IMR-90 (cell line): ENCODE measurements around the gene C9orf57. TPM values are rescaled to one million over a fixed set of nuclear protein-coding genes. Genes with fewer than 3 reads are reported as not detected.

Experiments
- ATAC-seq: fragments of 200-7000 bp; cut with Tn5 transposase; 2 replicates; pipeline ENCODE4 v1.9.1; 2020; ENCODE audit warnings: low read depth, mild to moderate bottlenecking, moderate library complexity
- BruUV-seq: library from RNA; stranded (reverse); fragments of 400-500 nt; replicated peaks from 2 replicates; lab custom pipeline; 2021; lab: Mats Ljungman, UMichigan
- CTCF ChIA-PET: fragments of 300-600 bp; formaldehyde crosslinking; extraction: SDS; loops from one replicate; lab custom pipeline; 2021; ENCODE audit warnings: antibody characterized with exemption; lab: Yijun Ruan, JAX
- POLR2A ChIA-PET: fragments of 300-600 bp; sonication (Branson Sonifier 250); formaldehyde crosslinking; loops from one replicate; lab custom pipeline; 2022; ENCODE audit warnings: antibody characterized with exemption; ENCODE audit not compliant: unreplicated experiment; lab: Charles Lee
- DNase-seq: peaks from one replicate; pipeline ENCODE4 v3.0.0; 2013
- H2AFZ ChIP-seq: replicated peaks from 2 replicates; pipeline ENCODE3; 2013; ENCODE audit warnings: low read length, mild to moderate bottlenecking; ENCODE audit not compliant: poor library complexity
- H2AK5ac ChIP-seq: 2 replicates; pipeline ENCODE4 v1.6.1; 2013; ENCODE audit warnings: low read depth, low read length, inconsistent platforms
- H2AK9ac ChIP-seq: replicated peaks from 2 replicates; pipeline ENCODE3; 2013; ENCODE audit warnings: mild to moderate bottlenecking, low read depth, low read length, moderate library complexity; ENCODE audit not compliant: poor library complexity
- H2BK120ac ChIP-seq: 2 replicates; pipeline ENCODE4 v1.6.1; 2013; ENCODE audit warnings: low read depth, low read length, inconsistent platforms
- H2BK15ac ChIP-seq: 3 replicates; pipeline ENCODE4 v1.6.1; 2013; ENCODE audit warnings: low read depth, low read length, inconsistent platforms
- H2BK20ac ChIP-seq: 2 replicates; pipeline ENCODE4 v1.6.1; 2013; ENCODE audit warnings: low read depth, mild to moderate bottlenecking, inconsistent platforms, low read length, moderate library complexity
- H2BK5ac ChIP-seq: 2 replicates; pipeline ENCODE4 v1.6.1; 2013; ENCODE audit warnings: mild to moderate bottlenecking, low read depth, low read length, inconsistent platforms; ENCODE audit not compliant: poor library complexity, severe bottlenecking
- H3K14ac ChIP-seq: replicated peaks from 2 replicates; pipeline ENCODE4 v1.6.1; 2013; ENCODE audit warnings: low read depth, low read length, inconsistent platforms
- H3K18ac ChIP-seq: 2 replicates; pipeline ENCODE4 v1.6.1; 2013; ENCODE audit warnings: low read depth, low read length, control low read depth
- H3K23ac ChIP-seq: 2 replicates; pipeline ENCODE4 v1.6.1; 2013; ENCODE audit warnings: low read depth, low read length, inconsistent platforms
- H3K27ac ChIP-seq: 2 replicates; pipeline ENCODE4 v1.5.1; 2013; ENCODE audit warnings: mild to moderate bottlenecking, control low read depth, low read length; ENCODE audit not compliant: insufficient read depth
- H3K27me3 ChIP-seq: 2 replicates; pipeline ENCODE4 v1.6.1; 2013; ENCODE audit warnings: low read length; ENCODE audit not compliant: control insufficient read depth, insufficient read depth
- H3K36me3 ChIP-seq: 2 replicates; pipeline ENCODE4 v1.6.1; 2013; ENCODE audit warnings: low read length, mixed read lengths; ENCODE audit not compliant: control insufficient read depth, insufficient read depth
- H3K4ac ChIP-seq: 2 replicates; pipeline ENCODE4 v1.6.1; 2013; ENCODE audit warnings: low read depth, low read length, inconsistent platforms
- H3K4me1 ChIP-seq: 2 replicates; pipeline ENCODE4 v1.6.1; 2013; ENCODE audit warnings: low read length, mixed read lengths; ENCODE audit not compliant: control insufficient read depth, insufficient read depth
- H3K4me2 ChIP-seq: 2 replicates; pipeline ENCODE4 v1.6.1; 2013; ENCODE audit warnings: low read depth, mild to moderate bottlenecking, control low read depth, low read length, moderate library complexity
- H3K4me3 ChIP-seq: 2 replicates; pipeline ENCODE4 v1.5.1; 2013; ENCODE audit warnings: low read depth, mild to moderate bottlenecking, control low read depth, low read length, moderate library complexity; ENCODE audit not compliant: insufficient read depth
- H3K56ac ChIP-seq: 2 replicates; pipeline ENCODE4 v1.6.1; 2013; ENCODE audit warnings: low read length, inconsistent platforms; ENCODE audit not compliant: insufficient read depth; ENCODE audit errors: extremely low read depth
- H3K79me1 ChIP-seq, 2 experiments: 2 replicates each; pipeline ENCODE4 v1.6.1; 2013; ENCODE audit warnings: low read length in 2 of 2, inconsistent platforms in 1 of 2, low read depth in 1 of 2
- H3K9ac ChIP-seq: 2 replicates; pipeline ENCODE4 v1.6.1; 2013; ENCODE audit warnings: low read depth, low read length, control low read depth
- H3K9me1 ChIP-seq: 2 replicates; pipeline ENCODE4 v1.6.1; 2013; ENCODE audit warnings: low read length, inconsistent platforms; ENCODE audit not compliant: insufficient read depth
- H3K9me3 ChIP-seq: 2 replicates; pipeline ENCODE4 v1.6.1; 2013; ENCODE audit warnings: low read length; ENCODE audit not compliant: control insufficient read depth, insufficient read depth
- H4K20me1 ChIP-seq: 2 replicates; pipeline ENCODE4 v1.6.1; 2013; ENCODE audit warnings: low read length, inconsistent platforms; ENCODE audit not compliant: insufficient read depth
- H4K5ac ChIP-seq: 2 replicates; pipeline ENCODE4 v1.6.1; 2013; ENCODE audit warnings: mild to moderate bottlenecking, low read depth, low read length, control low read depth
- H4K8ac ChIP-seq, 2 experiments: 2 replicates each; pipeline ENCODE4 v1.6.1; 2013; ENCODE audit warnings: low read depth in 2 of 2, low read length in 2 of 2, control low read depth in 1 of 2, inconsistent platforms in 1 of 2
- H4K91ac ChIP-seq: 2 replicates; pipeline ENCODE4 v1.6.1; 2013; ENCODE audit warnings: low read depth, low read length, inconsistent platforms; ENCODE audit not compliant: insufficient read depth
- CTCF ChIP-seq: conservative IDR thresholded peaks from 2 replicates; pipeline ENCODE4 v1.5.1; 2012; ENCODE audit warnings: mild to moderate bottlenecking, low read depth, low read length, improper control_type of control experiment
- NFE2L2 ChIP-seq: fragments of 150-350 bp; IDR thresholded peaks from 2 replicates; pipeline ENCODE4 v1.6.1; 2016; ENCODE audit warnings: low read depth, mild to moderate bottlenecking, low read length
- RFX5 ChIP-seq: IDR thresholded peaks from 2 replicates; pipeline ENCODE4 v1.8.0; 2012; ENCODE audit warnings: low read depth, mild to moderate bottlenecking, low read length, moderate library complexity
- WGBS, 2 experiments: methylation state at CpG; one replicate each; pipeline versions ENCODE4 v1.1.5 to v1.1.7; 2013; ENCODE audit warnings: missing lambda C conversion rate in 2 of 2; ENCODE audit not compliant: insufficient read length in 1 of 2; ENCODE audit errors: extremely low coverage in 2 of 2; 5-methylcytosine and 5-hydroxymethylcytosine counted together
- dilution Hi-C: fragments of 300-500 bp; cut with HindIII; formaldehyde crosslinking; loops from one replicate; pipeline ENCODE4 v1.14.3; 2018; ENCODE audit warnings: low sequenced_read_pairs; ENCODE audit not compliant: unreplicated experiment
- in situ Hi-C: fragments of 300-500 bp; cut with MboI; formaldehyde crosslinking; loops from 3 replicates; pipeline ENCODE4 v1.14.3; 2019; ENCODE audit warnings: low sequenced_read_pairs, inconsistent platforms, mixed read lengths
- intact Hi-C: fragments of 100-400 bp; cut with micrococcal nuclease; formaldehyde crosslinking; loops from 2 replicates; pipeline ENCODE4 v1.10.0; 2022
- polyA plus RNA-seq, 3 experiments: library from polyadenylated mRNA; depleted of rRNA; stranded (reverse); fragments of >200 nt; gene quantifications; 2 replicates each; pipeline ENCODE4 v1.2.3, GENCODE V29; 2012; ENCODE audit warnings: low replicate concordance in 1 of 3
- total RNA-seq: library from RNA; depleted of rRNA; stranded (reverse); fragments of >200 nt; gene quantifications from 2 replicates; pipeline ENCODE4 v1.2.3, GENCODE V29; 2012

C9orf57 gene
- total and polyA plus RNA-seq, 2 of the 4 experiments (the other 2 are of a cell fraction): not detected

- Histone ChIP-seq H2AFZ (no peak overlapping the region), H3K18ac (no peak overlapping the region), H2BK120ac (no peak overlapping the region), H3K36me3 (no peaks in the 10 kb centered on the region), H2AK5ac (no peak overlapping the region), H3K4me3 (no peak overlapping the region), H3K9me1 (no peaks in the 10 kb centered on the region), H3K4ac (no peak overlapping the region), H3K9me3 (no peaks in the 10 kb centered on the region), H3K27ac (no peak overlapping the region), H3K4me2 (no peak overlapping the region), H3K56ac (no peak overlapping the region), H2BK20ac (no peak overlapping the region), H3K27me3 (peaks cover 2% of the 10 kb centered on the region), H4K20me1 (no peaks in the 10 kb centered on the region), H2AK9ac (no peak overlapping the region), H3K79me1 (no peaks in the 10 kb centered on the region), H2BK5ac (no peak overlapping the region), H3K14ac (no peak overlapping the region), H4K91ac (no peak overlapping the region), H3K9ac (no peak overlapping the region), H3K4me1 (no peaks in the 10 kb centered on the region), H4K5ac (no peak overlapping the region), H4K8ac (no peak overlapping the region), H2BK15ac (no peak overlapping the region), H3K23ac (no peak overlapping the region)
- no peak for TF ChIP-seq NFE2L2
- TF ChIP-seq RFX5: no peak
- TF ChIP-seq CTCF: no peak
- dilution Hi-C loops (no loop called here), in situ Hi-C loops (loop anchor here (10.0 to 25.0 kb wide), 2 partner anchors 569 to 782 kb away; no protein-coding TSS in a partner anchor), intact Hi-C loops (no loop called here)
- DNase-seq: no peak
- ChIA-PET CTCF (no interaction called here), POLR2A (no interaction called here)
- no peak for ATAC-seq
- WGBS, 2 experiments: 63% methylated on average over 2 of the region's 3 CpGs; no CpG with 5 or more reads in 1 of the 2 experiments
- BruUV-seq: no TSS peak
These were observed 17.5 kb downstream of the C9orf57 start for GRCh38 chr9:72042928-72043327.
